CD14-positive monocyte (primary cell): ENCODE data around the gene DLK2. TPM values are rescaled to one million over a fixed set of nuclear protein-coding genes. Genes with fewer than 3 reads are reported as not detected.

Source experiments
- DNase-seq, 3 donors: peaks; one replicate each; pipeline ENCODE4 v3.0.0-alpha.2; 2011 to 2022
- H2AFZ ChIP-seq: 2 replicates; pipeline ENCODE4 v1.6.0; 2012; ENCODE audit warnings: mild to moderate bottlenecking, low read depth, low read length, inconsistent platforms; ENCODE audit not compliant: insufficient read depth, poor library complexity, severe bottlenecking
- H3K27ac ChIP-seq, 2 donors: 1 replicate in 1 of 2; 2 replicates in 1 of 2; pipeline ENCODE4 v1.5.1; 2012 to 2013; ENCODE audit warnings: low read length in 2 of 2, control low read depth in 1 of 2, inconsistent platforms in 1 of 2, low read depth in 1 of 2, mild to moderate bottlenecking in 1 of 2
- H3K27me3 ChIP-seq, 2 donors: one replicate each; pipeline versions ENCODE4 v1.6.0 to v1.6.1; 2011 to 2013; ENCODE audit warnings: low read length in 2 of 2; ENCODE audit not compliant: control insufficient read depth in 2 of 2, insufficient read depth in 2 of 2
- H3K36me3 ChIP-seq, 2 donors: replicated peaks in 1 of 2; 1 replicate in 1 of 2; 2 replicates in 1 of 2; pipeline versions ENCODE4 v1.5.1 to v1.6.1; 2012 to 2013; ENCODE audit warnings: low read length in 2 of 2, control low read depth in 1 of 2, inconsistent platforms in 1 of 2, mild to moderate bottlenecking in 1 of 2; ENCODE audit not compliant: insufficient read depth in 2 of 2, control insufficient read depth in 1 of 2
- H3K4me1 ChIP-seq, 2 donors: 1 replicate in 1 of 2; 2 replicates in 1 of 2; pipeline versions ENCODE4 v1.5.1 to v1.6.1; 2012 to 2013; ENCODE audit warnings: low read length in 2 of 2, control low read depth in 1 of 2, inconsistent platforms in 1 of 2, mild to moderate bottlenecking in 1 of 2, moderate library complexity in 1 of 2; ENCODE audit not compliant: insufficient read depth in 2 of 2, control insufficient read depth in 1 of 2
- H3K4me2 ChIP-seq: replicated peaks from 2 replicates; pipeline ENCODE3; 2012; ENCODE audit warnings: low read length, moderate library complexity, mild to moderate bottlenecking; ENCODE audit not compliant: poor library complexity, severe bottlenecking; ENCODE audit errors: extremely low read depth
- H3K4me3 ChIP-seq, 3 experiments: fragments of 200-600 bp in 1 of 3; sonication (generic) in 1 of 3; replicated peaks in 1 of 3; 1 replicate in 2 of 3; 2 replicates in 1 of 3; pipeline ENCODE4 v1.5.1; 2011 to 2013; ENCODE audit warnings: low read length in 3 of 3, mild to moderate bottlenecking in 3 of 3, control low read depth in 2 of 3, low read depth in 2 of 3, inconsistent platforms in 1 of 3, moderate library complexity in 1 of 3
- H3K79me2 ChIP-seq: 2 replicates; pipeline ENCODE4 v1.6.0; 2012; ENCODE audit warnings: mild to moderate bottlenecking, control low read depth, inconsistent platforms, low read length, moderate library complexity; ENCODE audit not compliant: insufficient read depth
- H3K9ac ChIP-seq: 2 replicates; pipeline ENCODE4 v1.6.0; 2017; ENCODE audit warnings: low read length, mild to moderate bottlenecking; ENCODE audit not compliant: insufficient read depth, poor library complexity, severe bottlenecking
- H3K9me3 ChIP-seq, 2 donors: replicated peaks in 1 of 2; 1 replicate in 1 of 2; 2 replicates in 1 of 2; pipeline versions ENCODE4 v1.5.1 to v1.6.1; 2012 to 2013; ENCODE audit warnings: low read length in 2 of 2, control low read depth in 1 of 2; ENCODE audit not compliant: control insufficient read depth in 1 of 2, insufficient read depth in 1 of 2
- H4K20me1 ChIP-seq: 2 replicates; pipeline ENCODE4 v1.6.0; 2012; ENCODE audit warnings: mild to moderate bottlenecking, low read length, control low read depth, moderate library complexity; ENCODE audit not compliant: insufficient read depth
- H3K27ac Mint-ChIP-seq, 7 donors: one replicate each; pipeline ENCODE4 v1.8.0; 2020; ENCODE audit warnings: mild to moderate bottlenecking in 7 of 7, mixed read lengths in 7 of 7, moderate library complexity in 6 of 7, inconsistent platforms in 2 of 7
- H3K27me3 Mint-ChIP-seq, 3 donors: one replicate each; pipeline ENCODE4 v1.8.0; 2021 to 2022; ENCODE audit warnings: low read depth in 3 of 3, mild to moderate bottlenecking in 3 of 3, mixed read lengths in 3 of 3, moderate library complexity in 3 of 3, inconsistent platforms in 1 of 3
- H3K36me3 Mint-ChIP-seq, 2 donors: one replicate each; pipeline ENCODE4 v1.8.0; 2020; ENCODE audit warnings: mixed read lengths in 2 of 2, inconsistent platforms in 1 of 2, mild to moderate bottlenecking in 1 of 2
- H3K4me1 Mint-ChIP-seq: one replicate; pipeline ENCODE4 v1.8.0; 2020; ENCODE audit warnings: mild to moderate bottlenecking, mixed read lengths
- H3K4me3 Mint-ChIP-seq, 2 donors: one replicate each; pipeline ENCODE4 v1.8.0; 2020; ENCODE audit warnings: mild to moderate bottlenecking in 2 of 2, mixed read lengths in 2 of 2, moderate library complexity in 1 of 2
- H3K9me3 Mint-ChIP-seq, 7 donors: one replicate each; pipeline ENCODE4 v1.8.0; 2020 to 2022; ENCODE audit warnings: mixed read lengths in 7 of 7, mild to moderate bottlenecking in 6 of 7, moderate library complexity in 6 of 7, inconsistent platforms in 2 of 7
- WGBS: methylation state at CpG from one replicate; pipeline ENCODE4 v1.1.5; 2013; ENCODE audit warnings: missing lambda C conversion rate; ENCODE audit not compliant: insufficient coverage; 5-methylcytosine and 5-hydroxymethylcytosine counted together
- intact Hi-C, 2 donors: fragments of 100-400 bp; cut with micrococcal nuclease; formaldehyde crosslinking; loops; one replicate each; pipeline versions ENCODE4 v1.15.0 to v1.15.1; 2023
- polyA plus RNA-seq, 3 donors: library from polyadenylated mRNA; depleted of rRNA in 1 of 3; unstranded in 2 of 3; stranded (reverse) in 1 of 3; fragments of 300-500 nt in 2 of 3; fragments of >200 nt in 1 of 3; fragmentation: Illumina TruSeq in 2 of 3; gene quantifications; 1 replicate in 2 of 3; 2 replicates in 1 of 3; pipeline ENCODE4 v1.2.3, GENCODE V29; 2012 to 2021
- TF ChIP-seq, protein P1 (sequence below): fragments of 200-600 bp; IDR thresholded peaks from one replicate; pipeline ENCODE4 v1.8.0; 2022; ENCODE audit warnings: antibody characterized with exemption, mild to moderate bottlenecking

DLK2 gene
- polyA plus RNA-seq, 3 donors = 0.08 TPM; not detected in 2

DNA sequence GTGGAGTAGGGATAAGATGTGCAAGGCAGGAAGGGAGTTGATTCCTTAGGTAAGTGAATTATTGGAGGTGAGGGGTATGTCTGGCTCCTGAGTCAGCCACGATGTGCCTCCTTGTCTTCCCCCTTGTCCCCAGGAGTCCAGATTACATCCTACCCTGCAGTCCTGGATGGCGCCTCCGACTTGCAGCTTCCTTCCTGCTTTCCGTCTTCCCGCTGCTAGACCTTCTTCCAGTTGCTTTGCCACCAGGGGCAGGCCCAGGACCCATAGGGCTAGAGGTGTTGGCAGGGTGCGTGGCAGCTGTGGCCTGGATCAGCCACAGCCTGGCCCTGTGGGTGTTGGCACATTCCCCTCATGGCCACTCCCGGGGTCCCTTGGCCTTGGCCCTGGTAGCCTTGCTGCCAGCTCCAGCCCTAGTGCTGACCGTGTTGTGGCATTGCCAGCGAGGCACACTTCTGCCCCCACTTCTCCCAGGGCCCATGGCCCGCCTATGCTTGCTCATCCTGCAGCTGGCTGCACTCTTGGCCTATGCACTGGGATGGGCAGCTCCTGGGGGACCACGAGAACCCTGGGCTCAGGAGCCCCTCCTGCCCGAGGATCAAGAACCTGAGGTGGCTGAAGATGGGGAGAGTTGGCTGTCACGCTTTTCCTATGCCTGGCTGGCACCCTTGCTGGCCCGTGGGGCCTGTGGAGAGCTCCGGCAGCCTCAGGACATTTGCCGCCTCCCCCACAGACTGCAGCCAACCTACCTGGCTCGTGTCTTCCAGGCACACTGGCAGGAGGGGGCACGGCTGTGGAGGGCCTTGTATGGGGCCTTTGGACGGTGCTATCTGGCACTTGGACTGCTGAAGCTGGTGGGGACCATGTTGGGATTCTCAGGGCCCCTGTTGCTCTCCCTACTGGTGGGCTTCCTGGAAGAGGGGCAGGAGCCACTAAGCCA is 23.1 kb downstream of the DLK2 start:
- no peaks in the 10 kb centered on the region for H3K27me3 ChIP-seq
- H3K79me2 ChIP-seq = peaks cover 23% of the 10 kb centered on the region
- Mint-ChIP-seq H3K27me3 (peaks cover 0 to 2% (median 0%) of the 10 kb centered on the region in 3 donors), H3K27ac (peak overlapping the region in 3 of 7 donors; percentile 9 to 46 (median 21)), H3K9me3 (no peaks in the 10 kb centered on the region), H3K36me3 (peaks cover 33 to 58% of the 10 kb centered on the region in 2 donors), H3K4me3 (no peak overlapping the region), H3K4me1 (peaks cover 14% of the 10 kb centered on the region)
- no peak overlapping the region for H3K4me3 ChIP-seq
- peaks cover 43 to 65% of the 10 kb centered on the region in 2 donors for H3K36me3 ChIP-seq
- peaks cover 13% of the 10 kb centered on the region for H4K20me1 ChIP-seq
- 92% methylated on average over 13 of the region's 19 CpGs for WGBS
- no peak overlapping the region for H2AFZ ChIP-seq
- H3K4me2 ChIP-seq = no peak overlapping the region
- H3K4me1 ChIP-seq = peaks cover 13 to 14% of the 10 kb centered on the region in 2 donors
- H3K27ac ChIP-seq = no peak overlapping the region
- no peaks in the 10 kb centered on the region for H3K9me3 ChIP-seq
- intact Hi-C loops = no loop called here
- TF ChIP-seq, protein P1, sequence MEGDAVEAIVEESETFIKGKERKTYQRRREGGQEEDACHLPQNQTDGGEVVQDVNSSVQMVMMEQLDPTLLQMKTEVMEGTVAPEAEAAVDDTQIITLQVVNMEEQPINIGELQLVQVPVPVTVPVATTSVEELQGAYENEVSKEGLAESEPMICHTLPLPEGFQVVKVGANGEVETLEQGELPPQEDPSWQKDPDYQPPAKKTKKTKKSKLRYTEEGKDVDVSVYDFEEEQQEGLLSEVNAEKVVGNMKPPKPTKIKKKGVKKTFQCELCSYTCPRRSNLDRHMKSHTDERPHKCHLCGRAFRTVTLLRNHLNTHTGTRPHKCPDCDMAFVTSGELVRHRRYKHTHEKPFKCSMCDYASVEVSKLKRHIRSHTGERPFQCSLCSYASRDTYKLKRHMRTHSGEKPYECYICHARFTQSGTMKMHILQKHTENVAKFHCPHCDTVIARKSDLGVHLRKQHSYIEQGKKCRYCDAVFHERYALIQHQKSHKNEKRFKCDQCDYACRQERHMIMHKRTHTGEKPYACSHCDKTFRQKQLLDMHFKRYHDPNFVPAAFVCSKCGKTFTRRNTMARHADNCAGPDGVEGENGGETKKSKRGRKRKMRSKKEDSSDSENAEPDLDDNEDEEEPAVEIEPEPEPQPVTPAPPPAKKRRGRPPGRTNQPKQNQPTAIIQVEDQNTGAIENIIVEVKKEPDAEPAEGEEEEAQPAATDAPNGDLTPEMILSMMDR = no peak
- H3K9ac ChIP-seq = no peak overlapping the region
- DNase-seq = no peak

DNA sequence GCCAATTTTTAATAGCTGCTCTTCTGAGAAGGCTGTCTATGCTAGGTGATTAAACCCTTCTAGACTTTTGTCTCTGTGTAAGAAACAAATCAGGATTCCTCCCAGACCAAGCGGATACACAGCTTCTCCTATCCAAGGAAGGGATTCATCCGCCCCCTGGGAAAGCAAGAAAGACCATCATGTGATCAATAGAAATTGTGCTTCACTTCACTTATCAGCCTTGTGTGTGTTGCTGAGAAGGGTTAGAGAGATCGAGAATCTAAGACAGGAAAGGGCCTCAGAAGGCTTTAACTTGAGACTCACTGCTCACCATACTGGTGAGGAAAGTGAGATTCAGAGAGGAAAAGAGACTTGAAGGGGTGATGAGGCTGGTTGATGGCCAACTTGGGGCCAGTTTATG is 26.5 kb downstream of the DLK2 start:
- Histone ChIP-seq H3K79me2 (peaks cover 23% of the 10 kb centered on the region), H3K4me2 (peak overlapping the region; percentile 82), H3K9me3 (no peaks in the 10 kb centered on the region), H2AFZ (peak overlapping the region; percentile 93), H3K4me3 (peak overlapping the region in 1 of 3 experiments; percentile 88), H3K4me1 (peaks cover 16 to 21% of the 10 kb centered on the region in 2 donors), H3K27ac (peak overlapping the region in 1 of 2 donors; percentile 93), H3K27me3 (peaks cover 0 to 2% of the 10 kb centered on the region in 2 donors), H4K20me1 (peaks cover 12% of the 10 kb centered on the region), H3K9ac (peak overlapping the region; percentile 87), H3K36me3 (peaks cover 21 to 33% of the 10 kb centered on the region in 2 donors)
- WGBS = no CpG with 5 or more reads among the region's 3 CpGs
- TF ChIP-seq, protein P1 = no peak
- DNase-seq = no peak
- peaks cover 0 to 5% (median 0%) of the 10 kb centered on the region in 3 donors for H3K27me3 Mint-ChIP-seq
- H3K4me1 Mint-ChIP-seq = peaks cover 18% of the 10 kb centered on the region
- peak overlapping the region; percentile 92 to 95 for H3K4me3 Mint-ChIP-seq
- peaks cover 17 to 34% of the 10 kb centered on the region in 2 donors for H3K36me3 Mint-ChIP-seq
- peak overlapping the region in 5 of 7 donors; percentile 18 to 68 (median 53) for H3K27ac Mint-ChIP-seq
- intact Hi-C loops = loop anchor here (5.0 kb wide), 1 partner anchor 62 kb away; the partner anchor contains the start of gene ZNF318 (in 2 of the 2)
- H3K9me3 Mint-ChIP-seq = peaks cover 0 to 4% (median 0%) of the 10 kb centered on the region in 7 donors
